ENCODE data around the gene SLC12A6.
"Not testable (repeated sequence)": the region's sequence is repeated elsewhere in the genome, so short reads cannot be mapped to it uniquely, and the experiment has no call there.

Gene SLC12A6

GRCh38 chr15:34357653-34358052 lies 20.1 kb upstream of the SLC12A6 start:
- DNase-seq (ENCODE audit: low spot score): no peak

- DNase-seq (ENCODE audit: low spot score): no peak
Observed at GRCh38 chr15:34355241-34355640, 17.7 kb upstream of the SLC12A6 start.

DNA sequence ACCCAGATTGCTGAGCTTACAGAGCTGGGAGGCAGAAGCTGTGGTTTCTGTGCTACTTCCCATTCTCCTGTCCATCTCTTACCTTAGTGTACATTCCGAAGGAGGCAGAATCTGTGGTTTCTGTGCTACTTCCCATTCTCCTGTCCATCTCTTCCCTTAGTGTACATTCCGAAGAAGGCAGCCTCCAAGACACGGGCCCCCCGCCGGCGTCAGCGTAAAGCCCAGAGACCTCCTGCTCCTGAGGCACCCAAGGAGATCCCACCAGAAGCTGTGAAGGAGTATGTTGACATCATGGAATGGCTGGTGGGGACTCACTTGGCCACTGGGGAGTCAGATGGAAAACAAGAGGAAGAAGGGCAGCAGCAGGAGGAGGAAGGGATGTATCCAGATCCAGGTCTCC lies 16.7 kb upstream of the SLC12A6 start:
- DNase-seq (ENCODE audit: low spot score): no peak

DNA sequence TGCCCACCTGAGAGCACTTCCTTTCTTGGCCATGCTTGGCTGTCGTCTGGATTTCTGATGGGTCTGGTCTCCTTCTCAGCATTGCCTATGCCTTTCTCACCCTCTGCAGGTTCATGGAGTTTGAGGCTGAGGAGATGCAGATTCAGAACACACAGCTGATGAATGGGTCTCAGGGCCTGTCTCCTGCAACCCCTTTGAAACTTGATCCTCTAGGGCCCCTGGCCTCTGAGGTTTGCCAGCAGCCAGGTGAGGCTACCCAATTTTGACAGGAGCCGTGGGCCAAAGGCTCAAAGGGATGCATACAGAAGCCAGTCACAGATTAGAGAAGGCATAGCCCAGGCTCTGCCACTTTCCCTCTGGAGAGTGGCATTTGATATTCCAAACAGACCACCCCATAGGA lies 16.0 kb upstream of the SLC12A6 start:
- no peak for DNase-seq (ENCODE audit: low spot score)

GRCh38 chr15:34352996-34353395 lies 15.4 kb upstream of the SLC12A6 start:
- not testable (repeated sequence) for DNase-seq (ENCODE audit: low spot score)

DNA sequence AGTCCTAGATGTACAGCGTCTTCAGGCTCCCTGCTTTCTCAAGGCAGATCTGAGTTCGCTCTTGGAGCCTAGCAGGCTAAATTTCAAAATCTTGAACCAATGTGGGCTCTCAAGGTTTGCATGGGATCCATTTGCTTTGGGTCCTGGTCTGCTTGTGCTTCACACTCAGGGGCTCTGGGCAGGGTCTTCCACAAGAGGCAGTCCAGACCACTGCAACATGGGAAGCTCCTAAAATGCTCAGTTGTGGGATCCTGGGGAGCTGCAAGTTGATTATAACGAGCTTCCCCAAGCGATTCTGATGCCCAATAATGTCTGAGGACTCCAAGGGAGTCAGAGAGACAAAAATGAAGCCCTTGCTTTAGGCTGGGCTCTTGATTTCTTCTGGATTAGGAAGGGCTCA lies 12.2 kb upstream of the SLC12A6 start:
- no peak for DNase-seq (ENCODE audit: low spot score)

DNA sequence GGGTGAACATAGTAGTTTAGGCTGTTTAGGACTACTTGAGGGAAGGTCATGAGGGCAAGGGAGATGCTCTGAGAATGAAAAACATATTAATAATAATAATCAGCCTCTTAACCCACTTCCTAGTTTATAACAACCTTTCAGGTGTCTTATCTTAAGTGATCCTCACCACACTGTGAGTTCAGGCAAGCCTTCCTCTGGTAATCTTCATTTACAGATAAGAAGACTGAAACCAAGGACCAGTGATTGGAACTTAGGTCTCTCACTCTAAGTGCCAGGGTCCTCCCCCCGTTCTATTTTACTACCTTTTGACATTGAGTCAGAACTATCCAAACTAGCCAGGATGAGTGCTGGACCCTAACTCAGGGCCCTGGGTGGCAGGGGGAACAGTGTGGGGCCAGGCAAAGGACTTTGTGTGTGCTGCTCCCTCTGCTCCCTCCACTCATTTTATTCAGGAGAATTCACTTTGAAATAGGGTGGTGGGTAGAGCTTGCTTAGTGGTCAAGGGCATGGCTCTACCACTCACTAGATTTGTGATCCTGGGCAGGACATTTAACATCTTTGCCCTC lies 11.2 kb upstream of the SLC12A6 start:
- DNase-seq (ENCODE audit: low spot score): no peak

- no peak for DNase-seq (ENCODE audit: low spot score)
Observed at GRCh38 chr15:34347951-34348638, 10.5 kb upstream of the SLC12A6 start.

GRCh38 chr15:34342737-34343575 lies 5.4 kb upstream of the SLC12A6 start, which contains the start of the genes NOP10 and NUTM1:
TSS of gene NOP10 (minus strand) at chr15:34343136. CDS start at chr15:34343073, 63 bp downstream.
TSS of gene NUTM1 (plus strand) at chr15:34343315. CDS start at chr15:34343697, 382 bp downstream.
- DNase-seq (ENCODE audit: low spot score): peak; percentile 84

GRCh38 chr15:34342213-34342736 lies 4.7 kb upstream of the SLC12A6 start:
- DNase-seq (ENCODE audit: low spot score): not testable (repeated sequence)

- DNase-seq (ENCODE audit: low spot score): no peak
Observed at GRCh38 chr15:34341381-34342212, 4.0 kb upstream of the SLC12A6 start.

- DNase-seq (ENCODE audit: low spot score): no peak
Observed at GRCh38 chr15:34339946-34340345, 2.4 kb upstream of the SLC12A6 start.

DNA sequence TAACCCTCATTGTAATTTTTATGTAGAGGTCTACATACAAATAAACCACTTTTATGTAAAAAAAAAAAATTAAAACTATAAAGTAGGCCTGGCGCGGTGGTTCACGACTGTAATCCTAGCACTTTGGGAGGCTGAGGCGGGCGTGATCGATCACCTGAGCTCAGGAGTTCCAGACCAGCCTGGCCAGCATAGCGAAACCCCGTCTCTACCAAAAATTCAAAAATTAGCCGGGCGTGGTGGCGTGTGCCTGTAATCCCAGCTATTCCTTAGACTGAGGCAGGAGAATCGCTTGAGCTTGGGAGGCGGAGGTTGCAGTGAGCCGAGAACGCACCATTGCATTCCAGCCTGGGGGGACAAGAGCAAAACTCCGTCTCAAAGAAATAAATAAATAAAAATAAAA lies 766 bp upstream of the SLC12A6 start:
- DNase-seq (ENCODE audit: low spot score): no peak

DNA sequence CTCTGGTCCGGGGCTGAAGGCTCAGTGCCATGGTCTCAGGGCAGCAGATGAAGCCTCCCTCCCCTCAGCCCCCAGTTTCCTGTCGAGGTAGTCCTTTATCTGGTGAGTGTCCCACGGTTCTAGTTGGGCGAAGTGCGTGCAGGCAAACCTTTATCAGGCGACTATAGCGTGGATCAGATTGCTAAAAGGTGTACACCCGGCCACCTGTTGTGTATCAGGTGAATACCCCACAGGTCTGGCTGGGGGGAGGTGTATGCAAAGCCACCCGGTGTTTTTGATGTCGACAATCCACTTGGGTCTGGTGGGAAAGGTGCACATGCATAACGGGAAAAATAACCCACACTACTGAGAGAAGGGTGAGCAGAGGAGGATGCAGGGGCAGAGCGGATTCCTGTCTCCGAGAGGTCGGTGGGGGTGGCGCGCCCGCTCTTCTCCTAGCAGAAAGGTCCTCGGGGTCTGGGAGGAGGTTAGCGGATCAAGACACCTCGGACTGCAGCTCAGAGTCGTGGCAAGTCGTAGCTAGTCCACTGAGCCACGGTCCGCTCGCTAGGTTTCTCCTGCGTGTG lies 507 bp downstream of the SLC12A6 start:
- no peak for DNase-seq (ENCODE audit: low spot score)

DNA sequence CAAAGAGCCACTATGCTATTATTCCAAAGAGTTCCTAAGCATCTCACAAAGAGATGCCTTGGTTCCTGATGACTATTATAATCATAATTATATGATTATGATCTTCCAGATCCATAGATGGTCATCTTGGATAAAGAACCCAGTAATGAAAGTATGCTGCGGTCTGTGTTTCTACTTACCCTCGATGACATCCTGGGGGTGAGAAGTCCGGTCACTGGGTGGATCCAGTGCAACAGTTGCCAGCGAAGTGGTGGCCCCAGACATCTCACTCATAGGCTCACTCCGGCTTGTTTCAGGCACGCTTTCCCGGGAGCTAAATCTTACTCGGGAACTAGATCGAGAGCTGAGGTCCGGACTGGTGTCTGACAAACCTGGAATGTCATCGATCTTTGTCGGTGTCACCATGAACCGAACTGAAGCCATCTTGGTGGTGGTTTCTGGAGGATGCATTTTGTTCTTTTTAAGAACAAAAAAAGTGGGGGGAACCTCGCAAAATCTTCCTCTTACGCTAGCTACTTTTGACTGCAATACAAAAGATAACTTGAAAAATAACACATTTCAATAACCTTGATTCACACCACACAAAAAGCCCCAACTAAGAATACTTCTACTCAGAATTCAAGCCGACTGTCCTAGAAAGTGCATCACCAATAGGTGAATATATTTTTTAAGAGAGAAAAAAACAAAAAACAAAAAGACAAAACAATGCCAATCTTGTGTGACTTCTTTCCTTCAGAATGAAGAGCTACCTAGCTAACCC lies 1.2 kb downstream of the SLC12A6 start:
- no peak for DNase-seq (ENCODE audit: low spot score)

DNA sequence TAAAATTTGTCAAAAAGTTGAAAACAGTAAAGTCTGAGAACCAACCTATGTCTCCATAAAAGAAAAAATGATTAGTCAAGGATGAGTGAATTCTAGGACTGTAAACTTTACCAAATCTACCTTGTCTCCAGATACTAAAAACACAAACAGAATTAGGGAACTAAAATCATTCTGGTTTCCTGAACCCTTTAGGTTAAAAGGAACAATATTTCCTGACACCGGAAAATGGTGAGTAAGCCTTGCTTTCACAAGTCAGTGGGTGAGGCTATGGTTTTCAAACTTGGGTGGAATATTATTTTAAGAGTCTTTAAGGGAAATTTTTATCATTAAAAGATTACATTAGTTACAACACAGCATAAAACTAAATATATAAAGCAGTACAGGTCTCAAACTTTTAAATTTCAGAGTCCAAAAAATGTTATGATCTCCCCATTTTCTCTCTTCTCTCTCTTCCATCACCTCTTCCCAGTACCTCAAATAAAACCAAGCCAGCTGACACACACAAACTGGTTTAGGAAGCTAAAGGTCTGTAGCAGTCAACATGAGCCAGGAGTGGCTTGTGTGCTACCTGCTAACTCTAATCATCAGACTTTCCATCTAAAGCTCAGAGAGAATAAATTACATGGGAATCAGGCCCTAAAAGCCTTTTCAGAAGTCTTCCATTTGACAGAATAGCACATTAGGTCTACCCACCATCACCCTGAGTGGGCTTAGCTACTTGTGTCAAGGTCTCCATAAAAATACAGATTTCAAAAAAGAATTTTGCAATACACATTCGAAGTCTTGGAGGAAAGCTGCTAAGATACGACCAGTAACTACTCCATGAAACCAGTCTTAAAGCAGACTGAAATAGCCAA lies 2.2 kb downstream of the SLC12A6 start:
- DNase-seq (ENCODE audit: low spot score): no peak

DNA sequence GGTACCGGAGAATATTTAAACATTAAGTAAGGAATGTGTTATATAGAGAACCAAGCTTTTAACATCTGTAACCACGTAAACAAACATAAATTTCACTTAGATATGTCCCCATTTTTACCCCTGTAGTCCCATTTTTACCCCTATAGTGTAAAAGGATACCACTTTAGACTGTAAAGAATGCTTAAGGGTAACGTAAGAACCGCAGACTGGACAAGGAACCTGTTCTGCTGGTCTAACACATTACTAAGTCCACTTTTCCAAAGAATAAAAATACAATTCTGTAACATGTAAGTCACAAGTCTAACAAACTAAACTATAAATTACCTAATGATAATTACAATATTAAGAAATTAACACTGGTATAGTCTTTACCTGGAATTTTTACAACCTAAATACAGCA lies 2.9 kb downstream of the SLC12A6 start:
- no peak for DNase-seq (ENCODE audit: low spot score)

DNA sequence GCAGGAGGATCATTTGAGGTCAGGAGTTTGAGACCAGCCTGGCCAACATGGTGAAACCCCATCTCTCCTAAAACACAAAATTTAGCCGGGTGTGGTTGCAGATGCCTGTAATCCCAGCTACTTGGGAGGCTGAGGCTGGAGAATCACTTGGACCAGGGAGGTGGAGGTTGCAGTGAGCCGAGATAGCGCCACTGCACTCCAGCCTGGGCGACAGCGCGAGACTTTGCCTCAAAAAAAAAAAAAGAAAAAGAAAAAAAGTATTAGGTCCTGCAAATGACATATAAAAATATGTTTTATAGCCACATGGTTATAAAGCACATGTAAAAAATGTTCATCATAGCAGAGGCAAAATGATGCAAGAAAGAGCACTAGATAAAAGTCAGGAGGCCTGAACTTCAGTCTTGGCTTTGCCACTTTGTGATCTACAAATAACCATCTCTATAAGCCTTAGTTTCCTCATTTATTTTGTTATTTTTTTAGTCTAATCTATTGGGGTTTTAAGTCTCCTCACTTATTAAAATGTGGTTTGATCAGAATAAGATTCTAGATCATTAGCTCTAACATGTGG lies 4.9 kb downstream of the SLC12A6 start:
- DNase-seq (ENCODE audit: low spot score): no peak

- no peak for DNase-seq (ENCODE audit: low spot score)
Observed at GRCh38 chr15:34331809-34332208, 5.8 kb downstream of the SLC12A6 start.

Data from AG08396 (cell line).